Measurements from ENCODE around the gene FAH. TPM values are rescaled to one million over a fixed set of nuclear protein-coding genes. Genes with fewer than 3 reads are reported as not detected.

The FAH gene
- polyA plus RNA-seq, 1 experiment: 53.0 TPM

DNA sequence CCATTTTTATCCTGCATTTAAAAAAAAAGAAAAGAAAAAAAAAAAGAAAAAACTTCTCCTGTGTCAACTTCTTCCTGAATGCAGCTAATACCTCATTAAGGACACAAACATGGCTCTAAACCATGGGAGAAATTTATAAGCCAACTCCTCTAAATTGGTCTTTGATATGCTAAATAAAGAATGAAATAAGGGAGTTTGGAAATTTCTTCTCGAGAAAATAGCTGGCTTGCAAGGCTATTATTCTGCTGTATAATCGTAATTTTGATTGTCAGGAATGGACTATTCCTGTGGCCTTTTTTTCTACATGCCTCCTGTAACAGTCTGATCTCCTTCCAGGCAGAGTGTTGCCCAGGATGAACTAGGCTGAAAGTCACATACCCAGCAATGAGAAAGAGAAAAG is 78.6 kb downstream of the FAH start:
- no peak for DNase-seq (ENCODE audit: low read depth, low spot score)
- H3K9me3 ChIP-seq (ENCODE audit: control insufficient read depth, insufficient read depth, low read length): no peaks in the 10 kb centered on the region
- peaks cover 20% of the 10 kb centered on the region for H3K27me3 ChIP-seq (ENCODE audit: control insufficient read depth, insufficient read depth, low read length)
- no peak overlapping the region for H3K27ac ChIP-seq (ENCODE audit: low read depth, low read length)
- POLR2A ChIA-PET: no interaction called here
- H3K4me3 ChIP-seq (ENCODE audit: low read depth, low read length): no peak overlapping the region
- TF ChIP-seq, protein P1, sequence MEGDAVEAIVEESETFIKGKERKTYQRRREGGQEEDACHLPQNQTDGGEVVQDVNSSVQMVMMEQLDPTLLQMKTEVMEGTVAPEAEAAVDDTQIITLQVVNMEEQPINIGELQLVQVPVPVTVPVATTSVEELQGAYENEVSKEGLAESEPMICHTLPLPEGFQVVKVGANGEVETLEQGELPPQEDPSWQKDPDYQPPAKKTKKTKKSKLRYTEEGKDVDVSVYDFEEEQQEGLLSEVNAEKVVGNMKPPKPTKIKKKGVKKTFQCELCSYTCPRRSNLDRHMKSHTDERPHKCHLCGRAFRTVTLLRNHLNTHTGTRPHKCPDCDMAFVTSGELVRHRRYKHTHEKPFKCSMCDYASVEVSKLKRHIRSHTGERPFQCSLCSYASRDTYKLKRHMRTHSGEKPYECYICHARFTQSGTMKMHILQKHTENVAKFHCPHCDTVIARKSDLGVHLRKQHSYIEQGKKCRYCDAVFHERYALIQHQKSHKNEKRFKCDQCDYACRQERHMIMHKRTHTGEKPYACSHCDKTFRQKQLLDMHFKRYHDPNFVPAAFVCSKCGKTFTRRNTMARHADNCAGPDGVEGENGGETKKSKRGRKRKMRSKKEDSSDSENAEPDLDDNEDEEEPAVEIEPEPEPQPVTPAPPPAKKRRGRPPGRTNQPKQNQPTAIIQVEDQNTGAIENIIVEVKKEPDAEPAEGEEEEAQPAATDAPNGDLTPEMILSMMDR (IDR thresholded peaks at IDR 0.05; ENCODE audit: low read depth, low read length): no peak
- CTCF ChIA-PET: no interaction called here

DNA sequence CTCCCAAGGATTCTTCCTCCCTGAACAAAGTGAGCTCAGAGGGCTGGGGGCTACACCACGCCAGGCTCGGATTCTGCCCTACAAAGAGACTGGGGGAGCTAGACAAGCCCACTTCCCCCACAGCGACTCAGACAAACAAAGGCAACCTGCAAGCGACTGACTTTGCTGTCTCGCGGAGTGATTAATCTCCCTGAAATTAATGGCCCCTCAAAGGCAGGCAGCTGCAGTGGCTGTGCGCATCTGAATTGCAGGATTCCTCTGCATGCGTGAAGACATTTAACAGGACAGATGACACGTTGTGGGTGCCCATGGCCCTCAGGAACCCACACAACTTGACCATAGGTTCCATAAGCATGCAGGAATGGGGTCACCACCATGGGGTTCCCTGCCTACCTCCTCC is 80.8 kb downstream of the FAH start:
- ChIA-PET CTCF (no interaction called here), POLR2A (no interaction called here)
- Histone ChIP-seq H3K9me3 (ENCODE audit: control insufficient read depth, insufficient read depth, low read length) (no peaks in the 10 kb centered on the region), H3K4me3 (ENCODE audit: low read depth, low read length) (no peak overlapping the region), H3K27ac (ENCODE audit: low read depth, low read length) (no peak overlapping the region), H3K27me3 (ENCODE audit: control insufficient read depth, insufficient read depth, low read length) (peaks cover 15% of the 10 kb centered on the region)
- TF ChIP-seq, protein P1 (IDR thresholded peaks at IDR 0.05; ENCODE audit: low read depth, low read length): no peak
- DNase-seq (ENCODE audit: low read depth, low spot score): no peak

DNA sequence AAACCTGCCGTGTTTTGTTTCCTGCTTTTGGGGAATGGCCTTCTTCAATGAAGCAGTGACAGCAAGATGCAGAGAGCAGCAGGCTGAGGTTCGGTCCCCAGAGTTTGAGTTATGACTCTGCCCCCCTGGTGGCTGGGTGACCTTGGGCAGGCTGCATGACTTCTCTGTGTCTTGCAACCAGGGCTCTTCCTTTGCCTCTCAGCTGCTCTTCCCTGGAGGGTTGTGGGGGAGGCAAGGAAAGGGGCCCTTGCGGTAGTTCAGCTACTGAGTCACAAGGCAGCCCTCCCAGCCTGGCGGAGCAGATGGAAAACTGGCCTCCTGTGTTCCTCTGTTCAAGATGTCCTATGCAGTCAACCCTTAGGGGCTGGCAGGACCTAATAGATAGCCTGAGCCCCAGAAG is 82.1 kb downstream of the FAH start:
- H3K4me3 ChIP-seq (ENCODE audit: low read depth, low read length): no peak overlapping the region
- DNase-seq (ENCODE audit: low read depth, low spot score): no peak
- POLR2A ChIA-PET: interaction anchor here (0.6 kb wide), 1 partner anchor 109 kb away, joined by 3 read pairs; no protein-coding TSS in a partner anchor
- H3K27me3 ChIP-seq (ENCODE audit: control insufficient read depth, insufficient read depth, low read length): peaks cover 12% of the 10 kb centered on the region
- TF ChIP-seq, protein P1 (IDR thresholded peaks at IDR 0.05; ENCODE audit: low read depth, low read length): peak; percentile 40
- H3K27ac ChIP-seq (ENCODE audit: low read depth, low read length): no peak overlapping the region
- H3K9me3 ChIP-seq (ENCODE audit: control insufficient read depth, insufficient read depth, low read length): no peaks in the 10 kb centered on the region
- CTCF ChIA-PET: interaction anchor here (0.7 to 1.3 kb wide), 5 partner anchors 11 to 895 kb away, joined by 3 to 4 read pairs (median 3); no protein-coding TSS in a partner anchor

Other genes starting within 250 kb of the FAH start
- gene BCL2A1, start 181.8 kb upstream of the FAH start, polyA plus RNA-seq (2011; rRNA removed): 2.7 and 2.9 TPM in 2 replicates
- 132 and 166 TPM in 2 replicates for gene ZFAND6, start 93.3 kb upstream of the FAH start, polyA plus RNA-seq (2011; rRNA removed)
- gene CTXND1, start 99.2 kb downstream of the FAH start, polyA plus RNA-seq (2011; rRNA removed): not detected in 2 replicates

All from AG04450 (cell line).